HG02623 (cell line): Measurements from ENCODE around the gene YTHDF2.
"Not testable (repeated sequence)": the region's sequence is repeated elsewhere in the genome, so short reads cannot be mapped to it uniquely, and the experiment has no call there.

Experiments used
- ATAC-seq: cut with Tn5 transposase; IDR thresholded peaks from one replicate; pipeline ENCODE4 v1.9.1; 2021; ENCODE audit warnings: moderate library complexity; ENCODE audit not compliant: unreplicated experiment

YTHDF2 gene

DNA sequence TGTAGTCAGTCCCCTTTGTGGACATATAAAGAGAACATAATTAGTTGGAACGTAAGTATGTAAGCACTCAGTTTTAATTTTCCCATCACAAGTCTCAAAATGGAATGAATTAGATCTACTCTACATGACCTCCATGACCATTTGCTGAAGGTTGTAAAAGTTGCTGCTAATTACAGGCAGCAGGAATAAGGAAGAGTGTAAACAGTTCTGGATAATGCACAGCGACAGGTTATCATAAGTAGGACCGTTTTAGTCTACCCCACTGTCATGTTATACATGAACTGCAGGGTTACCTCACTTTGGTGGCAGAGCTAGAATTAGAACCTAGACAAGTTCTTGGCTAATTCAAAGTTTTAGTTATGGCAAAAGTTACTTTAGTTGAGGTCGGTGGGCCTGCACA is 21.7 kb downstream of the YTHDF2 start:
- ATAC-seq, result no peak

DNA sequence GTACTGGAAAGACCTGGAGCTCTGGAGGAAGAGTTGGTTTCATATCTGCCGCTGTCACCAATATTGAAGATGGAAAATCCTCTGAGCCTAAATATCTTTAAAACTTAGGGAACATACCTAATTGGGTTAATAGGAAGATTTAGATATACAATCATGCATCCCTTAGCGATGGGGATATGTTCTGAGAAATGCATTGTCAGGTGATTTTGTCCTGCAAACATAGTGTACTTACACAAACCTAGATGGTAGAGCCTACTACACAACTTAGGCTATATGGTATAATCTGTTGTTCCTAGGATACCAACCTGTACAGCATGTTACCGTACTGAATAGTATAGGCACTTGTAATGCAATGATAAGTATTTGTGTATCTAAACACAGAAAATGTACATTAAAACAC is 22.5 kb downstream of the YTHDF2 start:
- ATAC-seq, result no peak

DNA sequence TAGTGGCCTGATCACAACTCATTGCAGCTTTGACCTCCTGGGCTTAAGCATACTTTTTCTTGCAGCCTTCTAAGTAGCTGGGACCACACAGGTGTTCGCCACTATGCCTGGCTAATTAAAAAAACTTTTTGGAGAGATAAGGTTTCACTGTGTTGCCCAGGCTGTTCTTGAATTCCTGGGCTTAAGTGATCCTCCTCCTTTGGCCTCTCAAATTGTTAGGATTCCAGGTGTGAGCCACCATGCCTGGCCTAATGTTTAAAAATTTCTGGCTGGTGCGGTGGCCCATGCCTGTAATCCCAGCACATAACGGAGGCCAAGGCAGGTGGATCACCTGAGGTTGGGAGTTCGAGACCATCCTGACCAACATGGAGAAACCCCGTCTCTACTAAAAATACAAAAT is 24.4 kb downstream of the YTHDF2 start:
- ATAC-seq, result no peak

DNA sequence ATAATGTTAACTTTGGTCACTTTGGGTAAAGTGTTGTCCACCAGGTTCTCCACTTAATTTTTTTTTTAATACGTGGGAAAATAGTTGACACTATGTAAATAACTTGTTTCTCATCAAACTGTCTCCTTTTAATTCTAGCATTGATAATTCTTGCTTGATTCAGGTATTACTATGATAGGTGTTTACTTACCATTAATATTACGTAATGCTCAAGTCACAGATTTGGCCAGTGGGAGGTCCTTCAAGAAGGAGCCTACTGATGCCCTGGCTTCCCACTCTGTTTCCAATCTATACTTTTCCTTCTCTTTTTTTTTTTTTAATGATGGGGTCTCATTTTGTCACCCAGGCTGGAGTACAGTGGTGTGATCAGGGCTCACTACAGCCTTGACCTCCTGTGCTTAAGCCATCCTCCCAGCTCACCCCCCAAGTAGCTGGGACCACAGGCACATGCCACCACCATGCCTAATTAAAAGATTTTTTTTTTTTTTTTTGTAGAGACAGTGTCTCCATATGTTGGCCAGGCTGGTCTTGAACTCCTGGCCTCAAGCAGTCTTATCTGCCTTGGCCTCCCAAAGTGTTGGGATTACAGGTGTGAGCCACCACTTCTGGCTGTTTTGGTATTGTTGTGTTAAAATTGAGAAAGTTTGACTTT is 29.9 kb downstream of the YTHDF2 start:
- ATAC-seq, result no peak

GRCh38 chr1:28770601-28771165 is 33.9 kb downstream of the YTHDF2 start:
- ATAC-seq, result no peak

- ATAC-seq, result not testable (repeated sequence)
Observed at GRCh38 chr1:28771921-28772320, 35.2 kb downstream of the YTHDF2 start.

DNA sequence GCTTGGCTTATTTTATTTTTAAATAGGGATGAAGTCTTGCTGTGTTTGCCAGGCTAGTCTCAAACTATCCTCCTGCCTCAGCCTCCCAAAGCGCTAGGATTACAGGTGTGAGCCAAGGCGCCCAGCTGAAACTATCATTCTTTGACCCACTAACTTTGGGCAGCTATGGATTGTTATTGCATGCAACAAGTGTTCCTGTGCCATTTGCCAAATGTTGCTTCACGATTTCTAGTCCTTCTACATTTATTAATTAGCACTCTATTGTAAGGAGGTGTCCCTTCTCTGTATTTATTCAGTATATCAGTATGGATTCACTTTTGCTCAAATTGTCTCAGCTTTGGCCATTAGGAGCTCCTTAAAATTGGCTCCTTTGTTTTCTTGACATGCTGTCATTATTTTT is 36.4 kb downstream of the YTHDF2 start:
- ATAC-seq, result no peak

DNA sequence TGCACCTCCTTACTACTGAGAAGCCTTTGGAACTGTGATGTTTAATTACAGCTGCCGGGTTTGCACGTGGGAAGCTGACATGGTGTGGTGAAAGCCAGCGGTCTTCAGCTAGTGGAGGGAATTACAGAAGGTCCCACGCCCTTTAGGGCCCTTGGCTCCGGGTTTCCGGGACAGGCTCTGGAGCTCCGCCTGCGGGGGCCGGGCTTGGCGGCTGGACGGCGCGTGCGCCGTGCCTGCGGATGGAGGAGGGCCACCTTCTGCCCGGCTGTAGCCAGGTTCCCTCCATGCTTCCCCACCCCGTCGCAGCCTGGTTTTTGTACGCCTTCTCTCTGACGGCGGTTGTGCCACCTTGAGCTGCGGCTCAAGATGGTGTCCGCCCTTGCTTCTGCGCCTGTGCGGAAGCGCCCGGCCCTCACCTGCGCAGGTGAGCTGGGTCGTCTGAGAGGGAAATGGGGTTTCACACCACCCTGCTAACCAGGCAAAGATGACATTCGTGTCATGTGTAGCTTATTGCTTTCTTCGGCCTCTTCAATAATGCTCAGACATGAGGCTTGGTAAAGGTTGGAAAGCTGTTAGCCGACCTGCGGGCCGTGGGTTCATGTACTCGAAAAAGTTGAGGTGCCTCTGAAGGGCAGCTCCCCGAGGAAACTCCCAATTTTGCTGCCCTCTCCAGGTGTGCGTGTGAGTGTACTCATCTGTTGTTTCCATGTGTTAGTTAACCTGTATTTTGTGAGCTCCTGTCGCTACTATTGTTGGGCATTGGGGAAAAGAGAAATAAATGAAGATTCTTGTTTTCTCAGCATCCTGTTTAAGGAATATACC is 38.6 kb downstream of the YTHDF2 start:
- ATAC-seq, result no peak

DNA sequence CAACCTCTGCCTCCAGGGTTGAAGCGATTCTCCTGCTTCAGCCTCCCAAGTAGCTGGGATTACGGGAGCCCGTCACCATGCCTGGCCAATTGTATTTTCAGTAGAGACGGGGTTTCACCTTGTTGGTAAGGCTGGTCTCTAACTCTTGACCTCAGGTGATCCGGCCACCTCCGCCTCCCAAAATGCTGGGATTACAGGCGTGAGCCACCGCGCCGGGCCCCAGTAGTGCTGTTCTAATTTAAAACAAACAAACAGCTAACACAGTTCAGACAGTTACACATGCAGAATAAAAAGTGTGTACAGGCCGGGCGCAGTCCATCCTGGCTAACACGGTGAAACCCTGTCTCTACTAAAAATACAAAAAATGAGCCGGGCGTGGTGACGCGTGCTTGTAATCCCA is 39.6 kb downstream of the YTHDF2 start:
- ATAC-seq, result no peak

- ATAC-seq, result no peak
Observed at GRCh38 chr1:28778021-28778420, 41.3 kb downstream of the YTHDF2 start.

DNA sequence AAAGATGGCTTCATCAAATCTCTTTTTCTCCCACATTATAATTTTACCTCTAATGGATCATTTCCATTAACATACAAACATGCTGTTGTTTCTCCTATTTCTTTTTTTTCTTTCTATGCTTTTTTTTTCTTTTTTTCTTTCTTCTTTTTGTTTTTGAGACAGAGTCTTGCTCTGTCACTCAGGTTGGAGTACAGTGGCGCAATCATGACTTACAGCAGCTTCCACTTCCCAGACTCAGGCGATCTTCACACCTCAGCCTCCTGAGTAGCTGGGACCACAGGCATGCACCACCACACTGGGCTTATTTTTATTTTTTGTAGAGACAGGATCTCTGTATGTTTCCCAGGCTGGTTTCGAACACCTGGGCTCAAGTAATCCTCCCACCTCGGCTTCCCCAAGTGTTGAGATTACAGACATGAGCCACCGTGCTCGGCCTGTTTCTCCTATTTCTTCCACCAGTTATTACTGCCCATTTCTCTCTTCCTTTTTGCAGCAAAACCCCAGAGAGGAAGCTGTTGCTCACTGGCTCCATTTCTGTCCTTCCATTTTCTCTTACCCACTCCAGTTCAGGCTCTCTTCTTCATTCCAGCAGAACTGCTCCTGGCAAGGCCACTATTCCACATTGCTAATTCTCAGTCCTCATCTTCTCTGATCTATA is 43.1 kb downstream of the YTHDF2 start:
- ATAC-seq, result no peak

DNA sequence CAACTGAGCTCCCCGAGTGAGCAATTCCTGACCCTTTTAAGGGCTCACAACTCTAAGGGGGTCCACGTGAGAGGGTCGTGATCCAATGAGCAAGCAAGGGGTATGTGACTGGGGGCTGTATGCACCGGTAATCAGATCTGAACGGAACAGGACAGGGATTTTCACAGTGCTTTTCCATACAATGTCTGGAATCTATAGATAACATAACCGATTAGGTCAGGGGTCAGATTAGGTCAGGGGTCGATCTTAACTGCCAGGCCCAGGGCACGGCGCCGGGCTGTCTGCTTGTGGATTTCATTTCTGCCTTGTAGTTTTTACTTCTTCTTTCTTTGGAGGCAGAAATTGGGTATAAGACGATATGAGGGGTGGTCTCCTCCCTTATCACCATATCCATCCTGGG is 44.6 kb downstream of the YTHDF2 start:
- ATAC-seq, result no peak

GRCh38 chr1:28782011-28782410 is 45.3 kb downstream of the YTHDF2 start:
- no peak for ATAC-seq

- no peak for ATAC-seq
Observed at GRCh38 chr1:28783363-28783762, 46.6 kb downstream of the YTHDF2 start.

DNA sequence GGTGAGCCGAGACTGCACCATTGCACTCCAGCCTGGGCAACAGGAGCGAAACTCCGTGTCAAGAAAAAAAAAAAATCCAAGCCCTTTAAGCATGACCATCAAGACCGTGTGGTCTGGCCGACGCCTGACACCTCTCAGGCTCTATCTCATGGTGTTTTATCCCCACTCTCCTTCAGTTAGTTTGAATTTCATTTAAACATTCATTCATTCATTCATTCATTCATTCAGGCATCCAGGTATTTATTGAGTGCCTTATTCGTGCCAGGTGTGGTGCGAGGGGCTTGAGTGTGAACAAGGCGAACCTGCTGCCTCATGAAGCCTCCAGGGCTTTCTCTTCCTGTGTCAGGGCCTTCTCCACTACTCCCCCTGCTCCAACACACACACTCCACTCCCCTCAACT is 52.7 kb downstream of the YTHDF2 start:
- ATAC-seq, result no peak

- no peak for ATAC-seq
Observed at GRCh38 chr1:28789816-28790215, 53.1 kb downstream of the YTHDF2 start.

DNA sequence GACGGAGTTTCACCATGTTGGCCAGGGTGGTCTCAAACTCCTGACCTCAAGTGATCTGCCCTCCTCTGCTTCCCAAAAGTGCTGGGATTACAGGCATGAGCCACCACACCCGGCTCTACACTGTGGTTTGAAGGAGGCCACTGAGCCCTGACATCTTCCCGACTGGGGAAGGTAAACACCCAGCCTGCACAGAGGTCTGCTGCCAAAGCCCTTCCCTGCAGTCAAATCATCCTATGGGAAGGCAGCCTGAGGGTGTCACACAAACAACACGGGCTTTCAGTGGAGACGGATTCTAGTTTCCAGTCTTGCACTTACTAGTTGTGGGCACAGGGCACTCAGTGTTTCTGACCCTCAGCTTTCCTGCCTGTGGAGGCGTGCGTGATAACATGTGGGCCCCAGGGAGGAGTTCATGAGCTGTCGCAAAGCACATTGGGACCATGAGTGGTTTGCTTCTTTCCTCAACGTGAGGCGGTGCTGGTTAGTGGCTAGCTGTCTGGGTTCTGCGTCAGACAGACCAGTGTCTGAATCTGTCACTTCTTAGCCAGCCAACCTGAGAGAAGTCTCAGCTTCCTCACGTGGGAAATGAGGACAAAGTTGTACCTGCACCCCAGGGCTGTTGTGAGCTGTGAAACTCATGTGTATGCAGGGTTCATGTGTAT is 53.8 kb downstream of the YTHDF2 start:
- ATAC-seq, result no peak

DNA sequence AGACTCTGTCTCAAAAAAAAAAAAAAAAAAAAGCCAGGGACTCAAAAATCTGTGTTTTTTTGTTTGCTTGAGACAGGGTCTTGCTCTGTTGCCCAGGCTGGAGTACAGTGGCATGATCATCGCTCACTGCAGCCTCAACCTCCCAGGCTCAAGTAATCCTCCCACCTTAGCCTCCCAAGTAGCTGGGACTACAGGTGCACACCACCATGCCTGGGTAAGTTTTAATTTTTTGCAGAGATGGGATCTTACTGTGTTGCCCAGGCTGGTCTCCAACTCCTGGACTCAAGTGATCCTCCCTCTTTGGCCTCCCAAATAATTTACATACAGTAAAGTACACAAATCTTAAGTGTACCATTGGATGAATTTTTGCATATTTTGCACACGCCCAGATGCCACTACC is 55.2 kb downstream of the YTHDF2 start:
- not testable (repeated sequence) for ATAC-seq

- no peak for ATAC-seq
Observed at GRCh38 chr1:28792644-28793121, 55.9 kb downstream of the YTHDF2 start.

DNA sequence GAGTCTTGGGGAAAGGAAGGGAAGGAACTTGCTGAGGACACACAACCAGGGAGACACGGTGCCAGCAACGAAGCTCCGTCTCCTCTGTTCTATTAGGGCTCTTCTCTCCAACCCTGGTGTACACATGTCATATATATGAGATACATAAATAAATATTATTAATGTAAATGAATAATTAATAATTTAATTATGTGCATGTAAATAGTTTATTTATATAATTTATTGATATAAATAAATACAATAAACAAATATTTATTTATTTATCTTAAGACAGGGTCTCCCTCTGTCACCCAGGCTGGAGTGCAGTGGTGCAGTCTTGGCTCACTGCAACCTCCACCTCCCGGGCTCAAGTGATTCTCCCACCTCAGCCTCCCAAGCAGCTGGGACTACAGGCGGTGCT is 57.8 kb downstream of the YTHDF2 start:
- ATAC-seq, result not testable (repeated sequence)
